Heart left ventricle (tissue), 16 donors: ENCODE data around the gene DPYSL4. TPM values are rescaled to one million over a fixed set of nuclear protein-coding genes. Genes with fewer than 3 reads are reported as not detected.

ENCODE experiments used
- ATAC-seq, 4 donors: fragments of 200-7000 bp; cut with Tn5 transposase; one replicate each; pipeline ENCODE4 v1.9.1; 2020 to 2022; ENCODE audit warnings: moderate library complexity in 4 of 4, mild to moderate bottlenecking in 3 of 4, moderate number of reproducible peaks in 1 of 4
- DNase-seq, 5 donors: peaks; one replicate each; pipeline ENCODE4 v3.0.0-alpha.2; 2020
- H3K27ac ChIP-seq, 12 donors: fragments of 200-600 bp; sonication (generic) in 4 of 12; one replicate each; pipeline versions ENCODE4 v1.5.0 to v1.8.0; 2016 to 2022; ENCODE audit warnings: mild to moderate bottlenecking in 2 of 12
- H3K27me3 ChIP-seq, 9 donors: fragments of 200-600 bp; sonication (generic) in 2 of 9; one replicate each; pipeline versions ENCODE4 v1.5.1 to v1.8.0; 2016 to 2022; ENCODE audit warnings: mild to moderate bottlenecking in 3 of 9
- H3K36me3 ChIP-seq, 9 donors: fragments of 200-600 bp; sonication (generic) in 2 of 9; one replicate each; pipeline versions ENCODE4 v1.5.0 to v1.8.0; 2018 to 2022; ENCODE audit warnings: mild to moderate bottlenecking in 2 of 9
- H3K4me1 ChIP-seq, 12 donors: fragments of 200-600 bp; sonication (generic) in 4 of 12; one replicate each; pipeline versions ENCODE4 v1.5.0 to v1.8.0; 2016 to 2022; ENCODE audit warnings: mild to moderate bottlenecking in 3 of 12
- H3K4me3 ChIP-seq, 12 donors: fragments of 200-600 bp; sonication (generic) in 4 of 12; one replicate each; pipeline versions ENCODE4 v1.5.0 to v1.8.0; 2017 to 2022; ENCODE audit warnings: mild to moderate bottlenecking in 9 of 12, moderate library complexity in 4 of 12
- H3K9me3 ChIP-seq, 12 donors: fragments of 200-600 bp; sonication (generic) in 4 of 12; one replicate each; pipeline versions ENCODE4 v1.5.0 to v1.8.0; 2016 to 2022; ENCODE audit warnings: mild to moderate bottlenecking in 1 of 12
- CTCF ChIP-seq, 12 donors: fragments of 200-600 bp; sonication (generic) in 4 of 12; IDR thresholded peaks; one replicate each; pipeline versions ENCODE4 v1.5.0 to v1.8.0; 2018 to 2022; ENCODE audit warnings: antibody characterized with exemption in 12 of 12, mild to moderate bottlenecking in 5 of 12
- POLR2A ChIP-seq, 2 donors: fragments of 450-650 bp; IDR thresholded peaks; one replicate each; pipeline ENCODE4 v1.6.1; 2017; ENCODE audit warnings: antibody characterized with exemption in 2 of 2, mild to moderate bottlenecking in 2 of 2, moderate library complexity in 2 of 2
- WGBS, 4 donors: extraction: QIAGEN DNeasy Blood & Tissue Kit in 2 of 4; methylation state at CpG; one replicate each; pipeline versions ENCODE4 v1.1.5 to v1.1.7; 2013 to 2018; 5-methylcytosine and 5-hydroxymethylcytosine counted together
- intact Hi-C, 10 donors: fragments of 100-400 bp; cut with DNase I; formaldehyde crosslinking; loops; one replicate each; pipeline versions ENCODE4 v1.11.1 to v1.14.2; 2022
- polyA plus RNA-seq, 2 donors: library from polyadenylated mRNA; stranded (reverse); fragments of 200-250 nt; gene quantifications; one replicate each; pipeline ENCODE4 v1.2.3, GENCODE V29; 2013
- total RNA-seq, 9 donors: library from RNA; depleted of rRNA in 2 of 9; stranded (reverse); fragments of >200 nt in 2 of 9; fragmentation: NEBNext Ultra II Directional in 3 of 9; extraction: Animal tissue kit (Norgen Biotek cat#: 25700) in 3 of 9; gene quantifications; one replicate each; pipeline versions ENCODE4 v1.1.0 to v1.2.4, GENCODE V29; 2016 to 2023
- donor health status: ischemic (EF 13 %, LVEDD 7.1; RV severe dilation, severe dysfunction).
- donor health status: healthy with polysubstance abuse.
- donor health status: DM: no; HTN: yes; CAD: no.
- donor health status: DM: no; HTN: no; CAD: no.
- donor health status: ischemic (EF 25% LVEDD 6.9; RV normal size, moderate dysfunction).
- donor health status: ischemic (EF 25% LVEDD 5.7; RV mildly dilated, moderate dysfunction).
- donor health status: healthy.
- donor health status: DM: yes; HTN: yes; CAD: no.
- donor health status: ischemic (EF 35%, LVEDD 5.7; RV mildly dilated, moderate dysfunction).
- donor health status: nonischemic (EF 11% LVEDD 7.7; RV severe dilation, severe dysfunction).
- donor health status: DM: yes; HTN: yes; CAD: no.
- donor health status: PGD.
- donor health status: ischemic (EF 29% LVEDD 5.4; RV normal size, mild dysfunction).
- donor health status: nonischemic (EF 23%, LVEDD 6.1; RV moderate dilation, normal function).

The DPYSL4 gene
- total and polyA plus RNA-seq, 11 donors: 4.0 to 127 (median 33.1) TPM

- H3K4me3 ChIP-seq: no peak overlapping the region
- ATAC-seq: no peak
- intact Hi-C loops: no loop called here
- H3K36me3 ChIP-seq: no peaks in the 10 kb centered on the region
- WGBS, 4 donors: 75 to 78% (median 77%) methylated on average over 24 to 25 of the region's 25 CpGs
- peaks cover 0 to 23% (median 8%) of the 10 kb centered on the region in 9 donors for H3K27me3 ChIP-seq
- DNase-seq: peak in 2 of 5 donors; percentile 23 to 38
- H3K27ac ChIP-seq: no peak overlapping the region
- H3K9me3 ChIP-seq: no peaks in the 10 kb centered on the region
- no peak for TF ChIP-seq CTCF (IDR thresholded peaks at IDR 0.05)
- no peak for TF ChIP-seq POLR2A (IDR thresholded peaks at IDR 0.05)
- peaks cover 6 to 33% (median 12%) of the 10 kb centered on the region in 12 donors for H3K4me1 ChIP-seq
Observed at GRCh38 chr10:132181691-132182425, 4.9 kb upstream of the DPYSL4 start.

GRCh38 chr10:132182591-132182990, 4.2 kb upstream of the DPYSL4 start:
- no peaks in the 10 kb centered on the region for H3K9me3 ChIP-seq
- 89 to 93% (median 90%) methylated on average over 7 of the region's 7 CpGs for WGBS, 4 donors
- H3K36me3 ChIP-seq: no peaks in the 10 kb centered on the region
- H3K4me3 ChIP-seq: no peak overlapping the region
- peaks cover 6 to 40% (median 15%) of the 10 kb centered on the region in 12 donors for H3K4me1 ChIP-seq
- ATAC-seq: no peak
- intact Hi-C loops: no loop called here
- no peak overlapping the region for H3K27ac ChIP-seq
- DNase-seq: peak in 2 of 5 donors; percentile 12 to 16
- H3K27me3 ChIP-seq: peaks cover 0 to 27% (median 12%) of the 10 kb centered on the region in 9 donors
- TF ChIP-seq POLR2A (IDR thresholded peaks at IDR 0.05): no peak
- TF ChIP-seq CTCF (IDR thresholded peaks at IDR 0.05): no peak

GRCh38 chr10:132183046-132183445, 3.7 kb upstream of the DPYSL4 start:
- no peaks in the 10 kb centered on the region for H3K36me3 ChIP-seq
- intact Hi-C loops: no loop called here
- H3K9me3 ChIP-seq: no peaks in the 10 kb centered on the region
- H3K27me3 ChIP-seq: peaks cover 0 to 32% (median 17%) of the 10 kb centered on the region in 9 donors
- H3K4me3 ChIP-seq: no peak overlapping the region
- ATAC-seq (no peak), DNase-seq (peak in 2 of 5 donors; percentile 33 to 40)
- no peak for TF ChIP-seq POLR2A (IDR thresholded peaks at IDR 0.05)
- no peak for TF ChIP-seq CTCF (IDR thresholded peaks at IDR 0.05)
- H3K4me1 ChIP-seq: peaks cover 6 to 45% (median 19%) of the 10 kb centered on the region in 12 donors
- H3K27ac ChIP-seq: no peak overlapping the region
- WGBS, 4 donors: 73 to 83% (median 75%) methylated on average over 8 of the region's 8 CpGs

- Histone ChIP-seq H3K4me1 (peaks cover 6 to 34% (median 19%) of the 10 kb centered on the region in 12 donors), H3K4me3 (peak overlapping the region in 1 of 12 donors; percentile 67), H3K9me3 (no peaks in the 10 kb centered on the region), H3K36me3 (no peaks in the 10 kb centered on the region), H3K27me3 (peaks cover 0 to 45% (median 22%) of the 10 kb centered on the region in 9 donors), H3K27ac (no peak overlapping the region)
- TF ChIP-seq CTCF (IDR thresholded peaks at IDR 0.05): no peak
- no peak for TF ChIP-seq POLR2A (IDR thresholded peaks at IDR 0.05)
- intact Hi-C loops: no loop called here
- peak in 2 of 5 donors; percentile 22 to 35 for DNase-seq
- WGBS, 4 donors: 46 to 64% (median 54%) methylated on average over 21 to 35 of the region's 35 CpGs
- no peak for ATAC-seq
Observed at GRCh38 chr10:132184816-132185593, 1.7 kb upstream of the DPYSL4 start.
